Left ventricle myocardium inferior (tissue), 1 donor: ENCODE measurements around the gene TXNIP. TPM values are rescaled to one million over a fixed set of nuclear protein-coding genes. Genes with fewer than 3 reads are reported as not detected.
"Not testable (repeated sequence)": the region's sequence is repeated elsewhere in the genome, so short reads cannot be mapped to it uniquely, and the experiment has no call there.

ENCODE experiments used
- DNase-seq: peaks from one replicate; pipeline ENCODE4 v3.0.0-alpha.2; 2020
- H3K27ac ChIP-seq: fragments of 200-600 bp; replicated peaks from 2 replicates; pipeline ENCODE4 v1.8.0; 2021
- H3K27me3 ChIP-seq: fragments of 200-600 bp; 2 replicates; pipeline ENCODE4 v1.8.0; 2021; ENCODE audit warnings: low read depth
- H3K36me3 ChIP-seq: fragments of 200-600 bp; 2 replicates; pipeline ENCODE4 v1.8.0; 2021
- H3K4me1 ChIP-seq: fragments of 200-600 bp; 2 replicates; pipeline ENCODE4 v1.8.0; 2021
- H3K4me3 ChIP-seq: fragments of 200-600 bp; 2 replicates; pipeline ENCODE4 v1.8.0; 2021; ENCODE audit warnings: mild to moderate bottlenecking, moderate library complexity
- H3K9me3 ChIP-seq: fragments of 200-600 bp; replicated peaks from 2 replicates; pipeline ENCODE4 v1.8.0; 2021
- CTCF ChIP-seq: fragments of 200-600 bp; IDR thresholded peaks from 2 replicates; pipeline ENCODE4 v1.8.0; 2021; ENCODE audit warnings: antibody characterized with exemption, mild to moderate bottlenecking, borderline replicate concordance
- intact Hi-C: fragments of 100-400 bp; cut with micrococcal nuclease; formaldehyde crosslinking; loops from one replicate; pipeline ENCODE4 v1.11.0; 2022
- total RNA-seq: library from RNA; stranded (reverse); fragmentation: NEBNext Ultra II Directional; extraction: Animal tissue kit (Norgen Biotek cat#: 25700); gene quantifications from one replicate; pipeline ENCODE4 v1.2.1, GENCODE V29; 2021
- donor health status: DM: no; HTN: yes; CAD: no; lungs with severe emphysema.

The TXNIP gene
- total RNA-seq, 1 donor from 2014 or later = 753 TPM

DNA sequence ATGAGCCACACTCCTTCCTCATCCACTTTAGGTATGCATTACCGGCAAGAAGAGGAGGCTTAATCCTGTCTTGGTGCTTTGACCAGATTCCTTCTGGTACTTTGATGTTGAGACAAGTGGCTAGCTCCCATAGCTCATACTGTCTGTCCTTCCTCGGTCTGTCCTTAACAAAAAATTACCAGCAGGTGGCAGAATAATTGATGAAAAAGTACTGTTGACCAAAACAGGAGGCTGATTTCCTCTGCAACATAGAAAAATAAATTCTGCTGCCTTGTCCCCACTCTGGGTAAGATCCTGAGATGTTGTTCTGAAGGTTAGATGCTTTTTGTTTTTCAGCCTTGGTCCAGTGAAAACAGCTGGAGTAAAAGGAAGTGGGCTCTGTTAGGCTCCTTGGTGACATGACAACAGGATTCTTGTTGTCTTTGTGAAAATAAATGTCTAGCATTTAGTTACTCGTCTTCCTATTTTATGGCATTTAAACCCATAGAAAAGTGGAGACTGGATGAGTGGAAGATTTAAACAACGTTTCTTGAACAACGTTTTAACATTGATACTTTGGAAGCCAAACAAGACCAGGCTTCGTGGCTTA is 36.3 kb upstream of the TXNIP start:
- Histone ChIP-seq H3K36me3 (no peaks in the 10 kb centered on the region), H3K27me3 (no peaks in the 10 kb centered on the region), H3K4me1 (peaks cover 28% of the 10 kb centered on the region), H3K9me3 (no peaks in the 10 kb centered on the region), H3K27ac (peak overlapping the region; percentile 7), H3K4me3 (no peak overlapping the region)
- DNase-seq = no peak
- TF ChIP-seq CTCF = peak; percentile 59
- intact Hi-C loops = no loop called here

GRCh38 chr1:146031476-146031875 is 35.1 kb upstream of the TXNIP start:
- no peak for TF ChIP-seq CTCF
- Histone ChIP-seq H3K27ac (no peak overlapping the region), H3K4me1 (peaks cover 18% of the 10 kb centered on the region)

DNA sequence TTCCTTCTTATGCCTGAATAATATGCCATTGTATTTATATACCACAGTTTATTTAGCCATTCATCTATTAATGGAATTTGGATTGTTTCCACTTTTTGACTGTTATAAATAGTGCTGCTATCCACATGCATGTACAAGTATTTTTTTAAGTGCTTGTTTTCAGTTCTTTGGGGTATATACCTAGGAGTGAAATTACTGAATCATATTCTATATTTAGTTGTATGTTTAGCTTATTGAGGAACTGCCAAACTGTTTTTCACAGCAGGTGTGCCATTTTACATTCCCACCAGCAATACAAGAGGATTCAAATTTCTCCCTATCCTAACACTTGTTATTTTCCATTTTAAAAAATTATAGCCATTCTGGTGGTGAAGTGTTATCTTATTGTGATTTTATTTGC is 32.7 kb upstream of the TXNIP start:
- H3K4me3 ChIP-seq = no peak overlapping the region
- no peak for TF ChIP-seq CTCF
- intact Hi-C loops = no loop called here

More at GRCh38 chr1:146031476-146031875, 35.1 kb upstream of the TXNIP start:
- Histone ChIP-seq H3K27me3 (no peaks in the 10 kb centered on the region), H3K9me3 (no peaks in the 10 kb centered on the region), H3K4me3 (no peak overlapping the region), H3K36me3 (no peaks in the 10 kb centered on the region)
- DNase-seq = no peak
- intact Hi-C loops = no loop called here

DNA sequence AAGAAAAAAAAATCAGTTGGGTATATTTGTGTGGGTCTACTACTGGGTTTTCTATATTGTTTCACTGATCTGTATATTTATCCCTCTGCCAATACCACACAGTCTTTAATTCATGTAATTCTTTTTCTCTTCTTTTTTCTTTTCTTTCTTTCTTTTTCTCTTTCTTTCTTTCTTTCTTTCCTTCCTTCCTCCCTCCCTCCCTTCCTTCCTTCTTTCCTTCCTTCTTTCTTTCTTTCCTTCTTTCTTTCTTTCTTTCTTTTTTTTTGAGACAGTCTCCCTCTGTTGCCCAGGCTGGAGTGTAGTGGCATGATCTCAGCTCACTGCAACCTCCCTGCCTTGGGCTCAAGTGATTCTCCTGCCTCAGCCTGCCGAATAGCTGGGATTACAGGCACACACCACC is 30.3 kb upstream of the TXNIP start:
- H3K27ac ChIP-seq = not testable (repeated sequence)

More for the DNA sequence above, 32.7 kb upstream of the TXNIP start:
- no peak for DNase-seq
- no peaks in the 10 kb centered on the region for H3K36me3 ChIP-seq
- no peaks in the 10 kb centered on the region for H3K9me3 ChIP-seq
- peaks cover 9% of the 10 kb centered on the region for H3K4me1 ChIP-seq
- no peak overlapping the region for H3K27ac ChIP-seq
- no peaks in the 10 kb centered on the region for H3K27me3 ChIP-seq

GRCh38 chr1:146025787-146026495 is 29.6 kb upstream of the TXNIP start:
- H3K27ac ChIP-seq, intact Hi-C loops, H3K4me3 ChIP-seq, H3K9me3 ChIP-seq, H3K27me3 ChIP-seq, DNase-seq, H3K36me3 ChIP-seq: not testable (repeated sequence)
- H3K4me1 ChIP-seq = peaks cover 14% of the 10 kb centered on the region

More for the DNA sequence above, 30.3 kb upstream of the TXNIP start:
- H3K27me3 ChIP-seq, H3K4me3 ChIP-seq, H3K9me3 ChIP-seq, H3K36me3 ChIP-seq, intact Hi-C loops, DNase-seq: not testable (repeated sequence)
- H3K4me1 ChIP-seq = peaks cover 14% of the 10 kb centered on the region

- TF ChIP-seq CTCF = no peak
- Histone ChIP-seq H3K27ac (peak overlapping the region; percentile 85), H3K36me3 (no peaks in the 10 kb centered on the region), H3K4me3 (no peak overlapping the region), H3K9me3 (no peaks in the 10 kb centered on the region), H3K4me1 (peaks cover 22% of the 10 kb centered on the region), H3K27me3 (peaks cover 28% of the 10 kb centered on the region)
- intact Hi-C loops = no loop called here
- no peak for DNase-seq
Measured at GRCh38 chr1:146022403-146023127, 26.2 kb upstream of the TXNIP start.
